Esophagus muscularis mucosa (tissue), 4 donors: Measurements from ENCODE around the gene RGS19.

Source experiments
- CTCF ChIP-seq, 3 experiments: fragments of 200-600 bp in 2 of 3; fragments of 450-650 bp in 1 of 3; sonication (generic) in 2 of 3; IDR thresholded peaks; one replicate each; pipeline ENCODE4 v1.5.1; 2017 to 2019; ENCODE audit warnings: antibody characterized with exemption in 3 of 3, mild to moderate bottlenecking in 2 of 3, moderate library complexity in 1 of 3
- EP300 ChIP-seq: sonication (generic); formaldehyde crosslinking; IDR thresholded peaks from one replicate; pipeline ENCODE4 v1.6.1; 2017; ENCODE audit warnings: antibody characterized with exemption
- POLR2A ChIP-seq: fragments of 450-650 bp; IDR thresholded peaks from one replicate; pipeline ENCODE4 v1.6.1; 2017; ENCODE audit warnings: antibody characterized with exemption, moderate library complexity, mild to moderate bottlenecking, low read depth
- POLR2AphosphoS5 ChIP-seq, 2 donors: sonication (generic); formaldehyde crosslinking; IDR thresholded peaks; one replicate each; pipeline ENCODE4 v1.6.1; 2017; ENCODE audit warnings: antibody characterized with exemption in 2 of 2

GRCh38 chr20:64037199-64037497, 42.2 kb downstream of the RGS19 start:
- TF ChIP-seq CTCF (IDR thresholded peaks at IDR 0.05) = no peak
- no peak for TF ChIP-seq POLR2A
- TF ChIP-seq POLR2AphosphoS5 (IDR thresholded peaks at IDR 0.05) = no peak
- no peak for TF ChIP-seq EP300
